Liver (tissue), 9 donors: ENCODE results near the gene L2HGDH. TPM values are rescaled to one million over a fixed set of nuclear protein-coding genes. Genes with fewer than 3 reads are reported as not detected.

Source experiments
- DNase-seq: peaks from one replicate; pipeline ENCODE4 v3.0.0-alpha.2; 2017; ENCODE audit warnings: low spot score
- H3K27ac ChIP-seq, 2 donors: one replicate each; pipeline ENCODE4 v1.7.0; 2013; ENCODE audit warnings: inconsistent platforms in 2 of 2, low read length in 2 of 2, control low read depth in 1 of 2, low read depth in 1 of 2, mild to moderate bottlenecking in 1 of 2
- H3K27me3 ChIP-seq, 4 donors: one replicate each; pipeline versions ENCODE4 v1.6.1 to v1.7.0; 2013; ENCODE audit warnings: low read length in 3 of 4, inconsistent platforms in 1 of 4, mild to moderate bottlenecking in 1 of 4, moderate library complexity in 1 of 4; ENCODE audit not compliant: control insufficient read depth in 4 of 4, insufficient read depth in 4 of 4
- H3K36me3 ChIP-seq, 4 donors: one replicate each; pipeline versions ENCODE4 v1.6.1 to v1.7.0; 2013; ENCODE audit warnings: low read length in 3 of 4, mild to moderate bottlenecking in 3 of 4, low read depth in 1 of 4, moderate library complexity in 1 of 4; ENCODE audit not compliant: control insufficient read depth in 4 of 4, insufficient read depth in 3 of 4
- H3K4me1 ChIP-seq, 4 donors: one replicate each; pipeline versions ENCODE4 v1.6.1 to v1.7.0; 2013; ENCODE audit warnings: low read length in 3 of 4, mild to moderate bottlenecking in 3 of 4, moderate library complexity in 1 of 4; ENCODE audit not compliant: control insufficient read depth in 4 of 4, insufficient read depth in 4 of 4
- H3K4me3 ChIP-seq, 3 donors: one replicate each; pipeline versions ENCODE4 v1.6.1 to v1.7.0; 2013; ENCODE audit warnings: low read length in 3 of 3, control low read depth in 1 of 3, low read depth in 1 of 3, mild to moderate bottlenecking in 1 of 3
- H3K9ac ChIP-seq, 2 donors: one replicate each; pipeline ENCODE4 v1.7.0; 2013; ENCODE audit warnings: low read length in 2 of 2, mild to moderate bottlenecking in 2 of 2, moderate library complexity in 2 of 2, control low read depth in 1 of 2, low read depth in 1 of 2
- H3K9me3 ChIP-seq, 4 donors: one replicate each; pipeline versions ENCODE4 v1.6.1 to v1.7.0; 2013; ENCODE audit warnings: low read length in 3 of 4; ENCODE audit not compliant: control insufficient read depth in 4 of 4
- ATF3 ChIP-seq: IDR thresholded peaks from 2 replicates; pipeline ENCODE4 v1.6.1; 2016; ENCODE audit warnings: antibody characterized with exemption
- CTCF ChIP-seq: fragments of 150-350 bp; IDR thresholded peaks from 2 replicates; pipeline ENCODE4 v1.5.1; 2017; ENCODE audit warnings: improper control_type of control experiment, low read depth, low read length; ENCODE audit not compliant: missing input control
- EGR1 ChIP-seq, 2 donors: IDR thresholded peaks; 2 replicates each; pipeline ENCODE4 v1.6.1; 2016 to 2018; ENCODE audit warnings: antibody characterized with exemption in 2 of 2, low read depth in 2 of 2
- FOXA1 ChIP-seq: IDR thresholded peaks from 2 replicates; pipeline ENCODE4 v1.6.1; 2016; ENCODE audit warnings: antibody characterized with exemption
- FOXA2 ChIP-seq: IDR thresholded peaks from 2 replicates; pipeline ENCODE4 v1.6.1; 2016; ENCODE audit warnings: antibody characterized with exemption
- GABPA ChIP-seq, 2 donors: IDR thresholded peaks in 1 of 2; conservative IDR thresholded peaks in 1 of 2; 2 replicates each; pipeline ENCODE4 v1.6.1; 2016; ENCODE audit warnings: antibody characterized with exemption in 2 of 2, mild to moderate bottlenecking in 1 of 2, moderate library complexity in 1 of 2
- HNF4A ChIP-seq, 2 donors: conservative IDR thresholded peaks; 2 replicates each; pipeline ENCODE4 v1.6.1; 2016; ENCODE audit warnings: antibody characterized with exemption in 2 of 2, mild to moderate bottlenecking in 2 of 2
- HNF4G ChIP-seq: IDR thresholded peaks from 2 replicates; pipeline ENCODE4 v1.6.1; 2016; ENCODE audit warnings: antibody characterized with exemption
- JUND ChIP-seq, 2 donors: IDR thresholded peaks; 2 replicates each; pipeline ENCODE4 v1.6.1; 2016; ENCODE audit warnings: antibody characterized with exemption in 2 of 2
- NR2F2 ChIP-seq: IDR thresholded peaks from 2 replicates; pipeline ENCODE4 v1.6.1; 2016; ENCODE audit warnings: antibody characterized with exemption
- RAD21 ChIP-seq, 2 donors: IDR thresholded peaks; 2 replicates each; pipeline ENCODE4 v1.6.1; 2016; ENCODE audit warnings: antibody characterized with exemption in 2 of 2, mild to moderate bottlenecking in 2 of 2
- REST ChIP-seq: IDR thresholded peaks from 2 replicates; pipeline ENCODE4 v1.6.1; 2016; ENCODE audit warnings: antibody characterized with exemption, mild to moderate bottlenecking
- RXRA ChIP-seq, 2 donors: IDR thresholded peaks; 2 replicates each; pipeline ENCODE4 v1.6.1; 2017 to 2018; ENCODE audit warnings: antibody characterized with exemption in 2 of 2, mild to moderate bottlenecking in 1 of 2
- SP1 ChIP-seq: IDR thresholded peaks from 2 replicates; pipeline ENCODE4 v1.6.1; 2018; ENCODE audit warnings: antibody characterized with exemption, mild to moderate bottlenecking
- TAF1 ChIP-seq: conservative IDR thresholded peaks from 2 replicates; pipeline ENCODE4 v1.6.1; 2016; ENCODE audit warnings: antibody characterized with exemption, mild to moderate bottlenecking
- YY1 ChIP-seq: IDR thresholded peaks from 2 replicates; pipeline ENCODE4 v1.6.1; 2016; ENCODE audit warnings: antibody characterized with exemption, mild to moderate bottlenecking
- ZBTB33 ChIP-seq: IDR thresholded peaks from 2 replicates; pipeline ENCODE4 v1.6.1; 2016; ENCODE audit warnings: antibody characterized with exemption
- WGBS: extraction: QIAGEN DNeasy Blood & Tissue Kit; methylation state at CpG from one replicate; pipeline ENCODE4 v1.1.7; 2013; 5-methylcytosine and 5-hydroxymethylcytosine counted together
- polyA plus RNA-seq, 2 donors: library from polyadenylated mRNA; stranded (reverse) in 1 of 2; unstranded in 1 of 2; fragments of 200-250 nt in 1 of 2; fragments of >200 nt in 1 of 2; fragmentation: Nextera tagmentation in 1 of 2; extraction: Ambion mirVana in 1 of 2; gene quantifications; one replicate each; pipeline versions ENCODE4 v1.2.1 to v1.2.3, GENCODE V29; 2013 to 2015
- total RNA-seq, 2 donors: library from RNA; depleted of rRNA; stranded (reverse); fragments of >200 nt; gene quantifications; one replicate each; pipeline ENCODE4 v1.2.3, GENCODE V29; 2014
- TF ChIP-seq, protein P1 (sequence below): IDR thresholded peaks from 2 replicates; pipeline ENCODE4 v1.6.1; 2016; ENCODE audit warnings: antibody characterized with exemption
- donor health status: healthy.
- donor health status: healthy.
- donor health status: healthy.
- donor health status: healthy.
- donor health status: healthy.

L2HGDH gene
- total and polyA plus RNA-seq, 4 donors, result 3.8 to 9.0 (median 5.4) TPM

DNA sequence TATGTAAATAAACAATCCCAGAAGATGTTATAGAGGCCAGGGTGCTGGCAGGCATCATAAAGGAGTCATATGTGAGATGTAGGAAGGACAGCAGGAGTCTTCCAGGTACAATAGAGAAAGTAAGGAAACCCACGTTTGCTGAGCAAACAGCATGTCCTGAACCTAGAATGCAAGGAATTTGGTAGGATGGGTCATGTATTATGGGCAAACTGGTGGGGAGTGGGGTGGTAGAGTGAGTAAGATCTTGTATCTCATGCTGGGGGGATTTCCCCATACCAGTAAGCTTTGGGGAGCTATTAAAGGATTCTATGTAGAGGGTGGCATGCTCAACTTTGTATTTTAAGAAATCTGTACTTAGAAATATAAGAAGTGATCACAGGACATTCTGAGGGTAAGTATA lies 43.7 kb upstream of the L2HGDH start:
- Histone ChIP-seq H3K27ac (no peak overlapping the region), H3K4me3 (no peak overlapping the region), H3K4me1 (peaks cover 0 to 4% (median 1%) of the 10 kb centered on the region in 4 donors), H3K9ac (no peak overlapping the region), H3K36me3 (no peaks in the 10 kb centered on the region), H3K9me3 (no peaks in the 10 kb centered on the region), H3K27me3 (no peaks in the 10 kb centered on the region)
- no peak for TF ChIP-seq TAF1
- no peak for TF ChIP-seq JUND (IDR thresholded peaks at IDR 0.05)
- TF ChIP-seq FOXA2, result no peak
- TF ChIP-seq YY1, result no peak
- TF ChIP-seq EGR1 (IDR thresholded peaks at IDR 0.05; ENCODE audit: low read depth in 2 of 2), result no peak
- TF ChIP-seq ZBTB33, result no peak
- TF ChIP-seq, protein P1, sequence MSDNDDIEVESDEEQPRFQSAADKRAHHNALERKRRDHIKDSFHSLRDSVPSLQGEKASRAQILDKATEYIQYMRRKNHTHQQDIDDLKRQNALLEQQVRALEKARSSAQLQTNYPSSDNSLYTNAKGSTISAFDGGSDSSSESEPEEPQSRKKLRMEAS, result no peak
- no peak for TF ChIP-seq REST
- no peak for TF ChIP-seq FOXA1
- TF ChIP-seq GABPA (IDR thresholded peaks at IDR 0.05 in 1 of 2, conservative IDR thresholded peaks at IDR 0.05 in 1 of 2), result no peak
- no peak for TF ChIP-seq HNF4G
- no peak for TF ChIP-seq ATF3
- DNase-seq, result no peak
- WGBS, result 88% methylated on average over 1 of the region's 1 CpG

GRCh38 chr14:50354527-50354926 lies 42.5 kb upstream of the L2HGDH start:
- peaks cover 0 to 2% (median 0%) of the 10 kb centered on the region in 4 donors for H3K4me1 ChIP-seq
- DNase-seq, result no peak
- no peak overlapping the region for H3K27ac ChIP-seq
- no peaks in the 10 kb centered on the region for H3K27me3 ChIP-seq
- H3K36me3 ChIP-seq, result no peaks in the 10 kb centered on the region
- H3K9me3 ChIP-seq, result no peaks in the 10 kb centered on the region
- no peak overlapping the region for H3K9ac ChIP-seq
- 38% methylated on average over 1 of the region's 1 CpG for WGBS
- TF ChIP-seq FOXA1 (no peak), FOXA2 (no peak), SP1 (no peak), RXRA (IDR thresholded peaks at IDR 0.05) (no peak), HNF4G (no peak), TAF1 (no peak), ATF3 (no peak), JUND (IDR thresholded peaks at IDR 0.05) (no peak), CTCF (no peak), GABPA (IDR thresholded peaks at IDR 0.05 in 1 of 2, conservative IDR thresholded peaks at IDR 0.05 in 1 of 2) (no peak), RAD21 (IDR thresholded peaks at IDR 0.05) (no peak), YY1 (no peak), NR2F2 (no peak), REST (no peak), HNF4A (conservative IDR thresholded peaks at IDR 0.05) (no peak), EGR1 (IDR thresholded peaks at IDR 0.05; ENCODE audit: low read depth in 2 of 2) (no peak)
- TF ChIP-seq, protein P1, result no peak
- H3K4me3 ChIP-seq, result no peak overlapping the region
